Tibial nerve (tissue), 4 donors: Measurements from ENCODE around the gene THAP5.

ENCODE experiments used
- EP300 ChIP-seq, 2 donors: sonication (generic); formaldehyde crosslinking; IDR thresholded peaks; one replicate each; pipeline ENCODE4 v1.6.1; 2017; ENCODE audit warnings: antibody characterized with exemption in 2 of 2, mild to moderate bottlenecking in 1 of 2
- TF ChIP-seq, protein P1 (sequence below), 5 experiments: fragments of 200-600 bp in 3 of 5; fragments of 450-650 bp in 2 of 5; sonication (generic) in 3 of 5; IDR thresholded peaks; one replicate each; pipeline ENCODE4 v1.5.1; 2016 to 2019; ENCODE audit warnings: antibody characterized with exemption in 5 of 5, mild to moderate bottlenecking in 3 of 5, moderate library complexity in 2 of 5

DNA sequence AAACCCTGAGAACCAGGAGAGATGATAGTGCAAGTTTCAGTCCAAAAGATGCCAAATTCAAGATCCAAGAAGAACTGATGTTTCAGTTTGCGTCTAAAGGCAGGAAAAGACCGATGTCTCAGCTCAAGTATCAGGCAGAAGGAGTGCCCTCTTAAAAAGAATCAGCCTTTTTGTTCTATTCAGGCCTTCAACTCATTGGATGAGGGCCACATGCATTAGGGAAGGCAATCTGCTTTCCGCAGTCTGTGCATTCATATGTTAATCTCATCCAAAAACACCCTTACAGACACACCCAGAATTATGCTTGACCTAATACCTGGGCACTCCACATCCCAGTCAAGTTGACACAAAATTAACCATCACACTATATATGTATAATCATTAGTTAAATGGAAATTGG lies 45.4 kb upstream of the THAP5 start:
- no peak for TF ChIP-seq EP300 (IDR thresholded peaks at IDR 0.05)
- TF ChIP-seq, protein P1, sequence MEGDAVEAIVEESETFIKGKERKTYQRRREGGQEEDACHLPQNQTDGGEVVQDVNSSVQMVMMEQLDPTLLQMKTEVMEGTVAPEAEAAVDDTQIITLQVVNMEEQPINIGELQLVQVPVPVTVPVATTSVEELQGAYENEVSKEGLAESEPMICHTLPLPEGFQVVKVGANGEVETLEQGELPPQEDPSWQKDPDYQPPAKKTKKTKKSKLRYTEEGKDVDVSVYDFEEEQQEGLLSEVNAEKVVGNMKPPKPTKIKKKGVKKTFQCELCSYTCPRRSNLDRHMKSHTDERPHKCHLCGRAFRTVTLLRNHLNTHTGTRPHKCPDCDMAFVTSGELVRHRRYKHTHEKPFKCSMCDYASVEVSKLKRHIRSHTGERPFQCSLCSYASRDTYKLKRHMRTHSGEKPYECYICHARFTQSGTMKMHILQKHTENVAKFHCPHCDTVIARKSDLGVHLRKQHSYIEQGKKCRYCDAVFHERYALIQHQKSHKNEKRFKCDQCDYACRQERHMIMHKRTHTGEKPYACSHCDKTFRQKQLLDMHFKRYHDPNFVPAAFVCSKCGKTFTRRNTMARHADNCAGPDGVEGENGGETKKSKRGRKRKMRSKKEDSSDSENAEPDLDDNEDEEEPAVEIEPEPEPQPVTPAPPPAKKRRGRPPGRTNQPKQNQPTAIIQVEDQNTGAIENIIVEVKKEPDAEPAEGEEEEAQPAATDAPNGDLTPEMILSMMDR (IDR thresholded peaks at IDR 0.05): no peak
